ENCODE measurements around the gene MACC1. TPM values are rescaled to one million over a fixed set of nuclear protein-coding genes. Genes with fewer than 3 reads are reported as not detected.

The MACC1 gene
- total RNA-seq, result under 1 TPM in 1 of 2 experiments, not detected in 1; 0.05 TPM

GRCh38 chr7:20217193-20217948, at the start of gene MACC1:
Gene MACC1 (minus strand): TSS chr7:20217384. CDS start chr7:20161862, 55,522 bp downstream.
- intact Hi-C loops (cut with micrococcal nuclease), result no loop called here
- Mint-ChIP-seq H3K4me1 (ENCODE audit: low read depth) (no peaks in the 10 kb centered on the region), H3K27ac (no peak within 1 kb of the TSS), H3K4me3 (no peak within 1 kb of the TSS), H3K36me3 (ENCODE audit: low read depth) (no peaks in the 10 kb centered on the region), H3K27me3 (ENCODE audit: low read depth) (peaks cover 1% of the 10 kb centered on the region), H3K9me3 (no peaks in the 10 kb centered on the region)
- DNase-seq, result peak; percentile 5
- CTCF ChIA-PET, result no interaction called here

GRCh38 chr7:20264623-20265022, 47.4 kb upstream of the MACC1 start:
- Mint-ChIP-seq H3K27ac (no peak overlapping the region), H3K4me1 (ENCODE audit: low read depth) (no peaks in the 10 kb centered on the region), H3K9me3 (no peaks in the 10 kb centered on the region), H3K27me3 (ENCODE audit: low read depth) (peaks cover 2% of the 10 kb centered on the region), H3K36me3 (ENCODE audit: low read depth) (no peaks in the 10 kb centered on the region), H3K4me3 (no peak overlapping the region)
- intact Hi-C loops (cut with micrococcal nuclease), result no loop called here
- CTCF ChIA-PET, result no interaction called here
- DNase-seq, result no peak

DNA sequence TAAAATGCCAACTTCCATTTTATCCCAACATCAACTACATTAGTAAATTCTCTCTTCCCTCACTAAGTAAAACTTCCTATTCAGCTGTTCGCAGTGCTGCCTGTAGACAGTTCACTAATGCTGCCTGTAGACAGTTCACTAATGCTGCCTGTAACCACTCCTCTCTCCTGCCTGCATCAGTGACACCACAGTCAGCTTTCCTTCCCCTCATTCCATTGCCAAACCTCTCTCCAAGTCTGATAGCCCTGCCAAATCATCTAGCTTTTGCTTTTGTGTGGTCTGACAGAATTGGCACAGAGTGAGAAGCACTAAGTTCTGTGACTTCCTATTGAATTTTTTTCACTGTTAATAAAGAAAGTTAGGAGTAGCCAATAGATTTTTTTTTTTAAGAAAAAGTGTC, 43.0 kb upstream of the MACC1 start:
- intact Hi-C loops (cut with micrococcal nuclease), result no loop called here
- Mint-ChIP-seq H3K9me3 (no peaks in the 10 kb centered on the region), H3K4me1 (ENCODE audit: low read depth) (no peaks in the 10 kb centered on the region), H3K27me3 (ENCODE audit: low read depth) (no peaks in the 10 kb centered on the region), H3K4me3 (no peak overlapping the region), H3K36me3 (ENCODE audit: low read depth) (no peaks in the 10 kb centered on the region), H3K27ac (no peak overlapping the region)
- no peak for DNase-seq
- CTCF ChIA-PET, result no interaction called here

DNA sequence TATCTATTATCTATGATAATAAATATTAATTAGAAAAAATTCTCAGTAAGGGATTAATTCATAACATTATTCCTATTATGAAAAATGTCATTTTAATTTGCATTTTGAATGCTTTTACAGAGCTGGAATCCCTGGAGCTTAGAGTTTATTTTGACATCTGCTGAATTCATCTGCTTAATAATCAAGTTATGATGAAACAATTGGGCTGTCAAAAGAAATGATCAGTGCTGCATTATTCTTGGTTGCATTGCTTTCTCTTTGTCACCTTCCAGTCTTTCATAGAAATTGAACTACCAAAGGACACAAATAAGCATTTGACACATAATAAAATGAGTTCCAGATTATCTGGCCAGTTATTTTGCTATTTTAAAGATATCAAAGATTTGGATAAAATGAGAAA, 40.0 kb upstream of the MACC1 start:
- intact Hi-C loops (cut with micrococcal nuclease), result no loop called here
- Mint-ChIP-seq H3K4me3 (no peak overlapping the region), H3K9me3 (no peaks in the 10 kb centered on the region), H3K27me3 (ENCODE audit: low read depth) (no peaks in the 10 kb centered on the region), H3K4me1 (ENCODE audit: low read depth) (no peaks in the 10 kb centered on the region), H3K36me3 (ENCODE audit: low read depth) (no peaks in the 10 kb centered on the region), H3K27ac (no peak overlapping the region)
- CTCF ChIA-PET, result no interaction called here
- DNase-seq, result no peak

GRCh38 chr7:20249920-20250319, 32.7 kb upstream of the MACC1 start:
- Mint-ChIP-seq H3K4me1 (ENCODE audit: low read depth) (no peaks in the 10 kb centered on the region), H3K4me3 (no peak overlapping the region), H3K9me3 (no peaks in the 10 kb centered on the region), H3K27me3 (ENCODE audit: low read depth) (no peaks in the 10 kb centered on the region), H3K27ac (no peak overlapping the region), H3K36me3 (ENCODE audit: low read depth) (no peaks in the 10 kb centered on the region)
- intact Hi-C loops (cut with micrococcal nuclease), result no loop called here
- CTCF ChIA-PET, result no interaction called here
- no peak for DNase-seq

DNA sequence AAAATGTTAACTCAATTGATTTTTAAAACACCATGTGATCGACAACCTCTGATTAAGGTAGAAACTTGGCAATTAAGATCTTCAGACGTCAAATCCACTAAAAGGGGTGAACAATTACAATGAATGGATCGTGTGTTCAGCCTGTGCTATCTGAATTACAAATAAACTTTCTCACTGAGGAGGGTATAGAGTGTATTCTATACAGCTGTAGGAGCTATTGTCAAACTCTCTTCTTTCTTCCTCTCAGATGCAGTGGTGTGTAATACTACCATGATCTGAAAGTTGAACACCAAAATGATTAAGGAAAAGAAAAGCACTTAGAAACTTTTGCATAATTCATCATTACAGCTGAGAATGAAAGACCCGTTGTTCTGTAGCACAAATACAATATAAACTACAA, 32.2 kb upstream of the MACC1 start:
- Mint-ChIP-seq H3K27ac (no peak overlapping the region), H3K4me3 (no peak overlapping the region), H3K9me3 (no peaks in the 10 kb centered on the region), H3K27me3 (ENCODE audit: low read depth) (no peaks in the 10 kb centered on the region), H3K36me3 (ENCODE audit: low read depth) (no peaks in the 10 kb centered on the region), H3K4me1 (ENCODE audit: low read depth) (no peaks in the 10 kb centered on the region)
- CTCF ChIA-PET, result no interaction called here
- intact Hi-C loops (cut with micrococcal nuclease), result no loop called here
- DNase-seq, result no peak

GRCh38 chr7:20246236-20246635, 29.1 kb upstream of the MACC1 start:
- CTCF ChIA-PET, result no interaction called here
- no peak for DNase-seq
- H3K4me3 Mint-ChIP-seq, result no peak overlapping the region
- H3K9me3 Mint-ChIP-seq, result no peaks in the 10 kb centered on the region
- intact Hi-C loops (cut with micrococcal nuclease), result no loop called here
- no peaks in the 10 kb centered on the region for H3K36me3 Mint-ChIP-seq (ENCODE audit: low read depth)
- H3K4me1 Mint-ChIP-seq (ENCODE audit: low read depth), result no peaks in the 10 kb centered on the region
- no peak overlapping the region for H3K27ac Mint-ChIP-seq
- no peaks in the 10 kb centered on the region for H3K27me3 Mint-ChIP-seq (ENCODE audit: low read depth)

GRCh38 chr7:20244334-20245120, 27.3 kb upstream of the MACC1 start:
- H3K9me3 Mint-ChIP-seq, result no peaks in the 10 kb centered on the region
- no peaks in the 10 kb centered on the region for H3K36me3 Mint-ChIP-seq (ENCODE audit: low read depth)
- H3K27ac Mint-ChIP-seq, result no peak overlapping the region
- H3K27me3 Mint-ChIP-seq (ENCODE audit: low read depth), result no peaks in the 10 kb centered on the region
- H3K4me1 Mint-ChIP-seq (ENCODE audit: low read depth), result no peaks in the 10 kb centered on the region
- intact Hi-C loops (cut with micrococcal nuclease), result no loop called here
- CTCF ChIA-PET, result no interaction called here
- H3K4me3 Mint-ChIP-seq, result no peak overlapping the region
- DNase-seq, result no peak

- Mint-ChIP-seq H3K27me3 (ENCODE audit: low read depth) (peaks cover under 1% of the 10 kb centered on the region), H3K36me3 (ENCODE audit: low read depth) (no peaks in the 10 kb centered on the region), H3K4me3 (no peak overlapping the region), H3K27ac (no peak overlapping the region), H3K4me1 (ENCODE audit: low read depth) (peaks cover 4% of the 10 kb centered on the region), H3K9me3 (no peaks in the 10 kb centered on the region)
- intact Hi-C loops (cut with micrococcal nuclease), result no loop called here
- no peak for DNase-seq
- CTCF ChIA-PET, result no interaction called here
Measured at GRCh38 chr7:20241911-20242261, 24.7 kb upstream of the MACC1 start.

DNA sequence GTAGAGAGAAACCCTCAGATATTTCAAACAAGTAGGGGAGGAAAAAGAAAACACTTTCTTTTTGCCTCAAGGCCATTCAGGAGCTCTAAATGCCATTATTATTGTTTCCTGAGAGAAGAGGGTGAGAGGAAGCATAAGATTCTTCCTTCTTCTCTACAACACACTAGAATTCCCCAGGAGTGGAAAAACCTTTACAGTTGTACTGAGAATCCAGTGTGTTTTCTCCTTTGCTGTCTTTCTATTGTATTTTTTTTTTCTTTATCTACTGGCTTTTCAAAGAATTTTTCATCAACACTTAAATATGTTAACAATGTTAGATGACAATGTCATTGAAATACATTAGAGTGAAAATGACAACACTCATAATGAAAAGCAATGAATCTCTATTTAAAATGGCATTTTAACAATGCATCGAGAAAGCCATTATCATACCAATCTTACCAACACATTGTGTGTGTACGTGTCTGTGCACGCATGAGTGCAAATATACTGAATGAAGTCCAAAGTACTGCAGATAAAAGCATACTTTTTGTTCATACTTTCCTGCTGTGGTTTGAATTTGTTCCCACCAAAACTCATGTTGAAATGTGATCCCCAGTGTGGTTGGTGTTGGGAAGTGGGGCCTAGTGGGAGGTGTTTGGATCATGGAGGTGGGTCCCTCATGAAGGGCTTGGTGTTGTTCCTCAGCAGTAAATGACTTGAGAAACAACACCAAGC, 24.2 kb upstream of the MACC1 start:
- peaks cover 5% of the 10 kb centered on the region for H3K27me3 Mint-ChIP-seq (ENCODE audit: low read depth)
- CTCF ChIA-PET, result no interaction called here
- H3K9me3 Mint-ChIP-seq, result no peaks in the 10 kb centered on the region
- H3K27ac Mint-ChIP-seq, result no peak overlapping the region
- peaks cover 4% of the 10 kb centered on the region for H3K4me1 Mint-ChIP-seq (ENCODE audit: low read depth)
- H3K36me3 Mint-ChIP-seq (ENCODE audit: low read depth), result no peaks in the 10 kb centered on the region
- intact Hi-C loops (cut with micrococcal nuclease), result no loop called here
- DNase-seq, result no peak
- H3K4me3 Mint-ChIP-seq, result no peak overlapping the region

GRCh38 chr7:20240080-20240926, 23.1 kb upstream of the MACC1 start:
- Mint-ChIP-seq H3K36me3 (ENCODE audit: low read depth) (no peaks in the 10 kb centered on the region), H3K27ac (no peak overlapping the region), H3K9me3 (no peaks in the 10 kb centered on the region), H3K4me3 (no peak overlapping the region), H3K4me1 (ENCODE audit: low read depth) (peaks cover 4% of the 10 kb centered on the region), H3K27me3 (ENCODE audit: low read depth) (peaks cover 13% of the 10 kb centered on the region)
- no peak for DNase-seq
- intact Hi-C loops (cut with micrococcal nuclease), result no loop called here
- CTCF ChIA-PET, result no interaction called here

DNA sequence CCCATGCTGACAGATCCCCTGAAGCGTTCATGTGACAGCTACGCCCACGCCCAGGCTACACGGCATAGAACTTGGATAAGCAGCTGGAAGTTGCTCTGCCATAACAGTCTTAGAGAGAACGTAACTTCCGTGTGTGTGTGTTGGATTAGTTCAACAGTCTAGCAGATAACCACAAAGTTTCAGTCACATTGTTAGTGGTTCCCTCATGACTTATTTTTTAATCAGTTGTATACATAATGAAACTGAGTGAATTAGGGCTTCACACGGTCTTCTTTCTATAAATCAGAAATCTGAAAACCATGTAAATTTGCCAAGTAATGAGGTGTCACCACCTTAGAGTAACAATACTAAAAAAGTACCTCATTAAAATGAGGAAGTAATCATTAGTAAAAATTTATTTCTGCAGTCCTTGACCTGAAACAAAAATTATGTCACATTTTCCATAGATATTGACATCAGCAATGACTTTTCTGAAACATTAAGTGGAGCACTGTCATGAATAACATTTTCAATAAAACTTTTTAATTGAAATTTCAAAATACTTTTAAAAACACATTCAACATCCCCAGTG, 21.7 kb upstream of the MACC1 start:
- Mint-ChIP-seq H3K27ac (no peak overlapping the region), H3K36me3 (ENCODE audit: low read depth) (no peaks in the 10 kb centered on the region), H3K4me1 (ENCODE audit: low read depth) (peaks cover 4% of the 10 kb centered on the region), H3K4me3 (no peak overlapping the region), H3K27me3 (ENCODE audit: low read depth) (peaks cover 15% of the 10 kb centered on the region), H3K9me3 (no peaks in the 10 kb centered on the region)
- CTCF ChIA-PET, result no interaction called here
- peak; percentile 14 for DNase-seq
- intact Hi-C loops (cut with micrococcal nuclease), result loop anchor here (1.0 kb wide), 1 partner anchor 127 kb away; no protein-coding TSS in a partner anchor
